ENCODE measurements around the gene ZMYND10.

DNA sequence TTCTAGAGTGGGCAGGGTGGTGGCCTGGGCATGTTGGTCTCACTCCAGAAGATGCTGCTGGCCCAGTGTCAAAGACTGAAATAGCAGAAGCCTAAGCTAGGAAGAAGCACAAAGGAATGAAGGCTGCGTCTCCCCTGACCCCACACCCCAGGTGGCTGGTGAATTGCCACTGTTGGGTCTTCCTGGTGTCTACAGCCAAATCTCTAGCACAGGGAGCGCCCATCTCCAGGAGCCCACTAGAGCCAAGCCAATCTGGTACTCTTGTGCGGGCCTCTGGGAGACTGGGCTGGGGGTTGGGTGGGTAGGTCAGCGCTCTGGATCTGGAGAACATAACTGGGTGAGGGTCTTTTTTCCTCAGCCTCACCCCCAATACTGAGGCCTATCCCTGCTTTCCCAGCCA, 18.4 kb downstream of the ZMYND10 start:
- TF ChIP-seq, protein P1, sequence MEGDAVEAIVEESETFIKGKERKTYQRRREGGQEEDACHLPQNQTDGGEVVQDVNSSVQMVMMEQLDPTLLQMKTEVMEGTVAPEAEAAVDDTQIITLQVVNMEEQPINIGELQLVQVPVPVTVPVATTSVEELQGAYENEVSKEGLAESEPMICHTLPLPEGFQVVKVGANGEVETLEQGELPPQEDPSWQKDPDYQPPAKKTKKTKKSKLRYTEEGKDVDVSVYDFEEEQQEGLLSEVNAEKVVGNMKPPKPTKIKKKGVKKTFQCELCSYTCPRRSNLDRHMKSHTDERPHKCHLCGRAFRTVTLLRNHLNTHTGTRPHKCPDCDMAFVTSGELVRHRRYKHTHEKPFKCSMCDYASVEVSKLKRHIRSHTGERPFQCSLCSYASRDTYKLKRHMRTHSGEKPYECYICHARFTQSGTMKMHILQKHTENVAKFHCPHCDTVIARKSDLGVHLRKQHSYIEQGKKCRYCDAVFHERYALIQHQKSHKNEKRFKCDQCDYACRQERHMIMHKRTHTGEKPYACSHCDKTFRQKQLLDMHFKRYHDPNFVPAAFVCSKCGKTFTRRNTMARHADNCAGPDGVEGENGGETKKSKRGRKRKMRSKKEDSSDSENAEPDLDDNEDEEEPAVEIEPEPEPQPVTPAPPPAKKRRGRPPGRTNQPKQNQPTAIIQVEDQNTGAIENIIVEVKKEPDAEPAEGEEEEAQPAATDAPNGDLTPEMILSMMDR (IDR thresholded peaks at IDR 0.05): no peak
- no peak for TF ChIP-seq EP300 (IDR thresholded peaks at IDR 0.05; ENCODE audit: low read depth)
